GM12873 (cell line): ENCODE data around the gene MRPL39.

Experiments
- TF ChIP-seq, protein P1 (sequence below): IDR thresholded peaks from 2 replicates; pipeline ENCODE4 v1.5.1; 2012; ENCODE audit warnings: low read depth, mild to moderate bottlenecking, moderate library complexity, low read length, control low read depth; ENCODE audit not compliant: insufficient read depth; ENCODE audit errors: missing control alignments

MRPL39 gene

DNA sequence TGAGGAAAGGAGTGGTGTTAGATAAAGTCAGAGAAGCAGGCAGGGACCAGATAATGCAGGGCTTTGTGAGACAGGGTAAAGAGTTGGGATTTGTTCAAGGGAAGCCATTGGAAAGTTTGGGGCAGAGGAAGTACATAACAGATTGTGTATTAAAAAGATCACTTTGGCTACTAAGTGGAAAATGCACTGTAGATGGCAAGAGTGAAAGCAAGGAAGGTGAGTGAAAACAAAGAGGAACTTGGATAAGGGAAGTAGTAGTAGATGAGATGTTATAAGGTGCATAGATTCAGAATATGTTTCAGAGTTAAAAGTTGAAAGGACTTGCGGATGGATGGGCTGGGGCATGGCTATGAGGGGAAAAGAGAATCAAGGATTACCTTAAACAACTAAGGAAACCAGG, 17.4 kb downstream of the MRPL39 start:
- TF ChIP-seq, protein P1, sequence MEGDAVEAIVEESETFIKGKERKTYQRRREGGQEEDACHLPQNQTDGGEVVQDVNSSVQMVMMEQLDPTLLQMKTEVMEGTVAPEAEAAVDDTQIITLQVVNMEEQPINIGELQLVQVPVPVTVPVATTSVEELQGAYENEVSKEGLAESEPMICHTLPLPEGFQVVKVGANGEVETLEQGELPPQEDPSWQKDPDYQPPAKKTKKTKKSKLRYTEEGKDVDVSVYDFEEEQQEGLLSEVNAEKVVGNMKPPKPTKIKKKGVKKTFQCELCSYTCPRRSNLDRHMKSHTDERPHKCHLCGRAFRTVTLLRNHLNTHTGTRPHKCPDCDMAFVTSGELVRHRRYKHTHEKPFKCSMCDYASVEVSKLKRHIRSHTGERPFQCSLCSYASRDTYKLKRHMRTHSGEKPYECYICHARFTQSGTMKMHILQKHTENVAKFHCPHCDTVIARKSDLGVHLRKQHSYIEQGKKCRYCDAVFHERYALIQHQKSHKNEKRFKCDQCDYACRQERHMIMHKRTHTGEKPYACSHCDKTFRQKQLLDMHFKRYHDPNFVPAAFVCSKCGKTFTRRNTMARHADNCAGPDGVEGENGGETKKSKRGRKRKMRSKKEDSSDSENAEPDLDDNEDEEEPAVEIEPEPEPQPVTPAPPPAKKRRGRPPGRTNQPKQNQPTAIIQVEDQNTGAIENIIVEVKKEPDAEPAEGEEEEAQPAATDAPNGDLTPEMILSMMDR = no peak

DNA sequence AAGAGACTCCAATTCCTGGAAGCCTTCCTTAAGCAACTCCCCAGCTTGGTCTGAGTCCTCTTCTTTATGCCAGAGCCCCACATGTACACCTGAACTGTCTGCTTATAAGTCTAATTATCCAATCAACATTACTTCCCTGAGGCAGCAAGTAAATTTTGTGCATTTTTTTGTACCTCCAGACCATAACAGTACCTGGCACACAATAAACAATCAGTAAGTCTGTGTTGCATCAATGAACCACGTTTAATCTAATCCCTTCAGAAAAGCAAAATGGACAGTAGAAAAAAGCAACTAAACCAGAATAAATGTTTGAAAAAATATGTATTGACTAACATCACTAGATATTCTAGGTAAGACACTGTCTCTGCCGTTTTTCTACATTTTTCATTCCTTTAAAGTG, 20.5 kb downstream of the MRPL39 start:
- TF ChIP-seq, protein P1 = no peak

DNA sequence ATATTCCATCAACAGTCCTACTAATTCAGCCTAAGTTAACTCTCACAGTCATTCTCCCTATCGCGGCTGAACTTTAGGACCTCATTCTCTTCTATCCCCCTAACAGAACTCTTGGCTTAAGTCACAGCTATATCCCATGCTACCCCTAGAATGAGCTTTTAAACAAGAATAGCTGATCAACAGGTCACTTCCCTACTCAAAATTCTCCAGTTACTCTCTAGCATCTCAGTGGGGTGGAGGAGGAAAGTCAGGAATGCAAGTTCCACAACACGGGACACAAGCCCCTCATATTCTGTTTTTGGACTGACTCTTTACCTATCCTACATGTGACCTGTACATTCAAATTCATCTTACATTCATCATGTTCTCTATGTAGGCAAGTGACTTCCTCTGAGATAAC, 21.0 kb downstream of the MRPL39 start:
- TF ChIP-seq, protein P1 = no peak

DNA sequence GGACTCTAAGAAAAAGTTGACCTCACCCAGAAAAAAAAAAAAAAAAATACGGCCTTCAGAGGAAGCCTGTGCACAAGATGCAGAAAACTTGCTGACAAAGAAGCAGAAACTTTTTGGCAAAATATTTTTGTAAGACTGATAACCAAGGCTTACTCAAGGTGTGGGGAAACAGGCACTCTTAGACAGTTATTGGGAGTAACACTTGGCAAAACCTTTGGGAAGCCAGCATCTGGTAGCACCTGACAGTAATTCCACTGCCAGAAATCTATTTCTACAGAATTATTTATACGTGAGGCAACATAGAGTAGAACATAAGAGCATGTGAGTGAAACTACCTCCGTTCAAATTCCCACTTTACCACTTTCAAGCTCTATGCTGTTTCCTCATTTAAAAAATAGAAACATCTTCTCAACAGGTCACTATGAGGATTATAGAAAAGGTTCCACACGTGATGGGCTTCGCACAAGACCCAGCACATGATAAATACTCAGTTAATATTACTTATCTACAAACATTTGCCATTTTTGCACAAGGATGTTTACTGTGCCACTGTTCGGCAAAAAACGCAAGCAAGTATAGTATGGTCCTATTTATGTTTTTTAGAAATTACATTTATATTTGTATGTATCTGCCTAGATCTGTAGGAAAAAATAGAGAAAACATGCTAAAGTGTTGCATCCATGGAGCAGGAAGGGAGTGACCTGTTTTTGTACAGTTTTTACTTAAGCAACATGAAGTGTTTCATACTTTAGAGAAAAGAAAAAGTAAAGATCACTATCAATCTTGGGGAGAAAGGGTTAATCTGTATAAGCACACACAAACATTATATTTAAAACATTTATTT, 22.2 kb downstream of the MRPL39 start:
- TF ChIP-seq, protein P1 = no peak

DNA sequence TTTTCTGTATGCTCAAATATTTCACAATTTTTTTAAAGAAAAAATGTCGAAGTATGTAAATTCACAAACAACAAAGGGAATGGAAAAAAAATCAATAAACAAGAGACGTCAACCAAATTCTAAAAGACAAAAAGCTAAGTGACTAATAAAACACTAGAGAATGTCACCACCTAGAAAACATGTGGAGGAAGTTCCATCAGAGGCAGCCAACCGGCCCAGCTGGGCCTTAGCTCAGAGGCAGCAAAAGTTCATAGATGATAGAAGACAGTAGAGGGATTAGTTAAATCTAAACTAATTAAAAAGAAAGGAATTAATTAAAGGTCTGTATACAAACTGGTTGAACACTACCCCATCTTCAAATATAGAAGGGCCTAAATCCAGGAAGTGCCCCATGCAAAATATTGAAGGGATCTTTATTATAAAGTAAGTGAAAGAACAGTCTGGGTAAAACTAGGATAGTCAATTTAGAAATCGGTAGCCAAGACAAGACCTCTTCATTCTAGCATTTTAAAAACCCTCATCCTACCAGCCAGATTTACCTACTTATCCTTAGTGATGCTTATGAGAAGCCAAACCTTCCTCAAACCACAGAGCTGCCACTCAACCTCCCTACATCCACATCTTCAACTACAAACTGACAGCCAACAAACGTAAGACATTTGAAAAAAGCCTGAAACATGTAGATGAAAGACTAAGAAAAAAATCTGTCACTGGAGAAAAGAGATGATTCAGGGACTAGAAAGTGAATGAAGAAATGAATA, 23.7 kb downstream of the MRPL39 start:
- TF ChIP-seq, protein P1 = no peak

DNA sequence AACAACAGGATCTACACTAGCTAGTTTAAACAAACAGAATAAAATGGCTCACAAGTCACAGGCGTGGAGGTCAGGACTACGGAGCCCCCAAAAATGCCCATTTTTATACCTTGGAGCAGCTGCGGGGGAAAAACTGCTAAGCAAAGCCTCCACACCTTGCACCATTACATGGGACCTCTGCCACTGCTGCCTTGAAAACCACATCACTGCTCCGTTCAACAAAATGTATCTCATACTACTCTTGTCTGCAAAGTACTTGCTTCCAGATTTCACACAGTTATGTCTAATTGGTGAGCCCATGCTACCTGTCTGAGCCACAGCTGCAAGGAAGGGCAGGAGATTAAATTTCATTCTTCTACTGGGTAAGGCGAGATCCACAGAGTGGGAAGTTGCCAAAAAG, 24.4 kb downstream of the MRPL39 start:
- TF ChIP-seq, protein P1 = no peak

DNA sequence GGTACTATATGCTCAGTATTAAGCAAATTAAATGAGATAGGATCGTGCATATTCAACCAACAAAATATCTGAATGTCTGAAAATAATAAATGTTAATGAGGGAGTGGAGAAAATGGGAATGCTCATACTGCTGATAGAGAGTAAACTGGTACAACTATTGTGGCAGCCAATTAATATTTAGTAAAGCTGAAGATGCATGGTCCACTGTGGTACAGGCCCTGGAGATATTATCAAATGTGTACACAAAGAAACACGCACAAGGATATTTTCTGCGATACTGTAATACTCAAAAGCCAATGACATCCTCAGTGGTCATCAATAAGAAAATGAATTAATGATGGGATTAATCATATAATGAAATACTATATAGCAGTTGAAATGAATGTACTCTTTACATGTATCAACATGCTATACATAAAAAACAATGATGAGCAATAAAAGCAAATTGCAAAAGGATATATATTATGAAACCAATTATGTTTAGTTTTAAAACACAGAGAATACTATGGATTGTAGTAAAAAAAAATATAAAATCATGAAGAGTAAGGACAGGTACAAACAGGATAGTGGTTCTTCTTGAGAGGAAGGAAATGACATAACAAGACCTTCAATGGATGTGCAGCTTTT, 25.0 kb downstream of the MRPL39 start:
- TF ChIP-seq, protein P1 = no peak
